Neural progenitor cell (in vitro differentiated cells): ENCODE data around the gene KLK3.

Experiments used
- CTCF ChIP-seq: fragments of 200-600 bp; sonication (generic); IDR thresholded peaks from 2 replicates; pipeline ENCODE4 v1.5.1; 2017; ENCODE audit warnings: antibody characterized with exemption, mild to moderate bottlenecking
- EZH2 ChIP-seq: fragments of 200-600 bp; sonication (generic); IDR thresholded peaks from 2 replicates; pipeline ENCODE4 v1.6.1; 2017; ENCODE audit warnings: antibody characterized with exemption, mild to moderate bottlenecking, moderate library complexity

GRCh38 chr19:50891253-50891625 lies 36.5 kb downstream of the KLK3 start:
- TF ChIP-seq CTCF (no peak), EZH2 (no peak)
